HFF-Myc (cell line): Measurements from ENCODE around the gene PARD6G.

Experiments used
- DNase-seq: peaks from one replicate; pipeline ENCODE4 v3.0.0-alpha.2; 2011; ENCODE audit warnings: low read depth; ENCODE audit errors: extremely low read depth
- H3K4me3 ChIP-seq: replicated peaks from 2 replicates; pipeline ENCODE4 v1.5.1; 2011; ENCODE audit warnings: low read depth, mild to moderate bottlenecking, control low read depth, low read length
- TF ChIP-seq, protein P1 (sequence below): IDR thresholded peaks from 2 replicates; pipeline ENCODE4 v1.5.1; 2012; ENCODE audit warnings: mild to moderate bottlenecking, low read depth, low read length, control low read depth; ENCODE audit errors: missing control alignments

PARD6G gene

DNA sequence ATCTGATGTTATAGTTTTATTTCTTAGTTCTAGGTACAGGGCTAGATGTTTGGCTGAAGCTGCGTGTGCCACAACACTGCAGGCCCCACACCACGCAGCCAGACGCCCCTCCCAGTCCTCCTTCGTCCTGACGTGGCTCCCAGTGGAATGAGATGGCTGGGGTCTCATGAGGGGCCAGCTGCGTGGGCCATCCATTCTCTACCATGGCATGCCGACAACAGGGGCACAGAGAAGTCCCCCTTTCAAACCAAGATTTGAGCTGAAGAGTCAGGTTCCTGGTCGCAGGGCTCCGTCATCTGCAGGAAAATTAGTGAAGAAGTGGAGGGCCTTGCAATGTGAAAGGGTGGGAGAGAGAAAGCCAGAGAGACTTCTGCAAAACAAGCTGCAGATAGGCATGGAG is 64.5 kb downstream of the PARD6G start:
- TF ChIP-seq, protein P1, sequence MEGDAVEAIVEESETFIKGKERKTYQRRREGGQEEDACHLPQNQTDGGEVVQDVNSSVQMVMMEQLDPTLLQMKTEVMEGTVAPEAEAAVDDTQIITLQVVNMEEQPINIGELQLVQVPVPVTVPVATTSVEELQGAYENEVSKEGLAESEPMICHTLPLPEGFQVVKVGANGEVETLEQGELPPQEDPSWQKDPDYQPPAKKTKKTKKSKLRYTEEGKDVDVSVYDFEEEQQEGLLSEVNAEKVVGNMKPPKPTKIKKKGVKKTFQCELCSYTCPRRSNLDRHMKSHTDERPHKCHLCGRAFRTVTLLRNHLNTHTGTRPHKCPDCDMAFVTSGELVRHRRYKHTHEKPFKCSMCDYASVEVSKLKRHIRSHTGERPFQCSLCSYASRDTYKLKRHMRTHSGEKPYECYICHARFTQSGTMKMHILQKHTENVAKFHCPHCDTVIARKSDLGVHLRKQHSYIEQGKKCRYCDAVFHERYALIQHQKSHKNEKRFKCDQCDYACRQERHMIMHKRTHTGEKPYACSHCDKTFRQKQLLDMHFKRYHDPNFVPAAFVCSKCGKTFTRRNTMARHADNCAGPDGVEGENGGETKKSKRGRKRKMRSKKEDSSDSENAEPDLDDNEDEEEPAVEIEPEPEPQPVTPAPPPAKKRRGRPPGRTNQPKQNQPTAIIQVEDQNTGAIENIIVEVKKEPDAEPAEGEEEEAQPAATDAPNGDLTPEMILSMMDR = no peak
- DNase-seq = no peak
- no peak overlapping the region for H3K4me3 ChIP-seq

DNA sequence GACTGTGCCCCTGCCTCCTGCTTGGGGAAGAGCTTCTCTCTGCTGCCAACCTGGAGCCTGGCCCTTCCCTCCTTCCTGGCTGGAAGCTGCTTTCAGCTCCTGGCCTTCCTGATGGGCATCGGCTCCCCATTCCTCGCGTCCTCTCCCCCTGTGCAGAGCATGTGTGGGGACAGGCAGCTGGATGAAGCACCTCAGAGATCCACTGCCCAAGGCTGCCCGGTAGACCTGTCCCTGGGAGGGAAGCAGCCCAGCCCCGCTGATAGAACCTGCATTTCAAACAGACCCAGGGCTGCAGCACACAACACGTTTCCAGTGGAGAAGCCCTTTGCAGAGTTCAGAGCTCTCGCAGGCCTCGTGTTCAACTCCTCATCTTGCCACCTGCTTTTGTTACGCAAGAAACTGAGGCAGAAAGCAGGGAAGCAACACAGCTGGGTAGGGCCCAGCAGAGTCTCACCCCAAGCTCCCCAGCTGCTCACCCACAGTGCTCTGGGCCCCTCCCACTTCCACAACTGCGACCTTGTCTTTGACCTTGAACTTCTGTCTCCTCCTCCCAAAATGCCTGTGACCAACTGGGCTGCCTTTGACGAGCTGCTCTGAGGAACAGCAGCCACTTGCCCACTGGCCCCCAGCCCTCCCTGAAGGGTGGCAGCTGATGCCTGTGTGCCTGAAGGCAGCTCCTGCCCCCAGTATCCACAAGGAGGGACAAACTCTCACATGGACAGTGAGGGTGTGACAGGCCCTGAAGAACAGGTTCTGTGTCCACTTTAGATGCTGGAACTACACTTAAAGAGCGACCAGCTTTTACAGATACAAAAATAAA is 65.5 kb downstream of the PARD6G start:
- H3K4me3 ChIP-seq = no peak overlapping the region
- TF ChIP-seq, protein P1 = no peak
- no peak for DNase-seq

DNA sequence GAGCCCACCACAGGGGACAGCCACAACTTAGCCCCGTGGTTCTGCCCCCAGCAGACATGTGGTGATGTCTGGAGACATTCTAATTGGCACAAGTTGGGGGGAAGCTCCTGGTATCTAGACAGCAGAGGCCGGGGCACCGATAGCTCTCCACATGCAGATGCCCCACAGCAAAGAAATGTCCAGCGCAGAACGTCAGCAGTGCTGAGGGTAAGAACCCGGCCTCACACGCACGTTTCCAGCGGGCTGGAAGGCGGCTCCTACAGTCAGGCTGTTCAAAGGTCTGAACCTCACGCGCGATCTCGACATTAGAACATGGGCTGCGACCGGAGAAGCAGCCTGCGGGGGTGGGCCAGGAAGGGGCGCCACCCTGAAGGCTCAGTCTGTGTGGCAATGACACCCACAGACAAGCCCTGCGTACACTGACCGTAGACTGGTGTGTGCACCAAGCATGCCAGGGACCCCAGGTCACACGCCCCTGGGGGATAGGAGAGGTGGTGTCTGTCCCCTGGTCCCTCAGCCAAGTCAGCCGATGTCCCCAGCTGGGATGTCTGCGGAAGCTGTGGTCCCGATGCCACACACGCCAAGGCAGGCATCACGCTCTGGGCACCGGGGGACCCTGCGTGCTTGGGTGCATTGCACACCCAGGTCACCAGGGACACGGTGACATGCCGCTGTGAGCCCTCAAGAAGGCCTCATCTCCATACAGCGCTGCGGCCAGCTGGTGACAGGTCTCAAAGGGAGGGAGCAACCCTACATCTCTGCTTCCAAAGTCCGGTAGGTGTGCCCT is 66.3 kb downstream of the PARD6G start:
- H3K4me3 ChIP-seq = no peak overlapping the region
- DNase-seq = no peak
- TF ChIP-seq, protein P1 = no peak

DNA sequence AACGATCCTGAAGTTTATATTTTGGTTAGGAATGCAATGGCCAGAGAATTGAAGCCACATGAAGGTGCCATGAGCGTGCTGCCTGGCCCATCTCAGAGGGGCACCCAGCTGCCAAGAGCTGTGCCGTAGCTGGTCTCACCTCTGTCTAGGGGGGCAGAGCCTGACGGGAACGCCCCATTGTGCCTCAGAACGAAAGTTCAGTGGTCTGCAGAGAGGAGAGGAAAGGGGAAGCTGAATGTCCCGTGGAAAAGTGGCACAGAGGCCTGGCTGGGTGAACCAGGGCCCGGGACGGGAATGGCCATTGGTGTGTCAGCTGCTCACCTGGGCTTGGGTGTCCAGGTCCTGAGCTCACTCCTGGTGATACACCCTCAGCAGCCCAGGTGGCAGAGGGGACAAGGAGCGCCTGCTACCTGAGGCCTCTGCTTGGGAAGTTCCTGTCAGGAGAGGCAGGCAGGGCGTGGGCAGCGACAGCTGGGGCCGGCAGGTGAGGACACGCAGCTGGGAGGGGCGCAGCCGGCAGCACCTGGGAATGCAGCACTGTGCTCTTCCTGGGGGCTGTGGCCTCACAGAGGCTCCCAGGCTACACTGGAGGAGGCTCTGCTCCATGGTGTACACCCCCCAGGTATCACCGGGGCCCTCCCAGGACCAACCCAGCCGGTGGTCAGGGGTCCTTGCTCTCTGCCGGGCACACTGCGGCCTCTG is 67.3 kb downstream of the PARD6G start:
- no peak for DNase-seq
- TF ChIP-seq, protein P1 = no peak
- no peak overlapping the region for H3K4me3 ChIP-seq

DNA sequence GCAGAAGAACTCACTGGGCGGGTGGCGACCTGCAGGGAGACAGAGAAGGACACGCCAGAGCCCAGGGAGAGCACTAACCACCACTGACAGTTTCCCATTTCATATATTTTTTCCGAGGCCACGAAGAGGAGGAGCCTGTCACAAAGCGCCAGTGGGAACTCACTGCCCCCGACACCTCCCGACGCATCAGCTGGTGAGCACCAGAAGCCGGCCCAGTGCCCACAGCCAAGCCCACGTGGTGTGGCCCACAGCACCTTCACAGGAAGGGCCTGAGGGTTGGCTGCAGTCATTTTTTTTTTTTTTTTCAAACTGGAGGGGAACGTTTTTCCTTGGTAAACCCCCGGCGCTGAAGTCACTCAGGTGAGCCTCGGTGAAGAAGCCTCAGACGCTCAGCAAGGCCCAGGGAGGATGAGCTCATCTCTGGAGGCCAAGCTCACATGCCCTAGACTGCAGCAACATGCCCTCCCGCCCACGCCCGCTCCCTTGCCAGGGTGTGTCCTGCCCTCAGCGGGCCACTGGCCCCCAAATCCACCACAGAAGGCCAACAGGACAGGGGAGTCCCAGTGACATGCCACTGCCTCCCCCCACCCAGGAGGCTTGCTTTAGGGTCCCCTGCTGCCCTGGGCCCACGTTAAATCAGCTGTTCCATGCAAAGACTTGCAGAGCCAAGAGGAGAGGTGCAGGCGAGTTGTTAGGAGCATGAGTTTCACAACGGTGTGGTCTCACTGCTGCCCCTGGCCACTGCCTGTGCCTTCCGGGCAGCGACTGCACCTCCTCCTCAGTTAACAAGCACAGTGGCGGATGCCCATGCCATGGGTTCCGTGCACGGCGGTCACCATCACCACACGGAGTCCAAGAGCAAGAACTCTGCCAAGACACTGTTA is 68.1 kb downstream of the PARD6G start:
- H3K4me3 ChIP-seq = no peak overlapping the region
- DNase-seq = no peak
- TF ChIP-seq, protein P1 = no peak

DNA sequence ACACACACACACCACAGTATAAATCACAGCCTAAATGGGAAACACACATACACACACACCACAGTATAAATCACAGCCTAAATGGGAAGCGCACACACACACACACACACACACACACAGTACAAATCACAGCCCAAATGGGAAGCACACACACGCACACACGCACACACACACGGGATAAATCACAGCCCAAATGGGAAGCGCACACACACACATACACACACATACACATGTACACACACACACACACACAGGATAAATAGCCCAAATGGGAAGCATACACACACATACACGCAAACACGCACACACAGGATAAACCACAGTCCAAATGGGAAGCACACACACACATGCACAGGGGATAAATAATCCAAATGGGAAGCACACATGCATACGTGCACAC is 70.2 kb downstream of the PARD6G start:
- TF ChIP-seq, protein P1 = no peak
- DNase-seq = no peak
- H3K4me3 ChIP-seq = no peak overlapping the region
